GM12864 (cell line): Measurements from ENCODE around the gene IMMP2L.

Experiments used
- DNase-seq: peaks from one replicate; pipeline ENCODE4 v3.0.0-alpha.2; 2011; ENCODE audit warnings: low read depth
- H3K4me3 ChIP-seq: 2 replicates; pipeline ENCODE4 v1.5.1; 2011; ENCODE audit warnings: mild to moderate bottlenecking, low read depth, low read length, control low read depth
- CTCF ChIP-seq: IDR thresholded peaks from 2 replicates; pipeline ENCODE4 v1.5.1; 2011; ENCODE audit warnings: low read depth, mild to moderate bottlenecking, moderate library complexity, low read length, control low read depth, inconsistent platforms; ENCODE audit errors: missing control alignments

Gene IMMP2L

GRCh38 chr7:110839866-110840265, 722.4 kb downstream of the IMMP2L start:
- no peak overlapping the region for H3K4me3 ChIP-seq
- DNase-seq: no peak
- no peak for TF ChIP-seq CTCF

DNA sequence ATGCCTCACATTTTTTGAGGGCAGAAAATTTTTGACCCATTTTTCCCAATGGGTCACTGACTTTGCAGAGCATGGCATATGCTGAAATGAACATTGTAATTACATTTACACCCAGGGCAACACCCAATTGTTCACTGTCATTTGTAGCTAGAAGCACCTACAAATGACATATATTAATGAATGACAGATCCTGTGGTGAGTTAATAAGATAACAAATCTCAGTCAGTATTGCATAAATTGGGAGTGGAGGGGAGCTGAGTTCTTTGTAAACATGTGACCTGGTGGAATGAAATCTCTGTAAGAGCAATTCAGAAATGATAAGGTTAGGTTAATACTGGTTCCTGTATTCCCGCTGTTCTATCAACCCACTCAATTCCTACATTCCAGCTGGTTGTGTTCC, 726.4 kb downstream of the IMMP2L start:
- DNase-seq: no peak
- no peak overlapping the region for H3K4me3 ChIP-seq
- TF ChIP-seq CTCF: no peak

DNA sequence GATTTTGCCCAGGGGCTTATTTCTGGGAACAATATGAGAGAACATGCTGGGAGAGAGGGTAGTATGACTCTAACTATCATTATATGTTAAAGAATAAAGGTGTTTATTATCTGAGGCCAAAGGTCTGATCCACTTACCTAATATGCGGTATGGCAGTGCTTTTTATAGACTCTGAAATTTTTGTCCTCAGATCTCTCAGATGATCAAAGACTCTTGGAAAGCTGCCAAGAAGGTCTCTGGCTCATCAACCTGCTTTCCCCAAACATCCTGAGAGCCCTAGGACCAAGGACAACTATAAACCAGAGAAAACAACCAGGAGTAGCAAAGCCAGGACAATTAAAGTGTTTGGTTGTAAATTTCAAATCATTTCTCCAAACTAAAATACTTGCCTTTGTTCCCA, 727.1 kb downstream of the IMMP2L start:
- no peak for TF ChIP-seq CTCF
- DNase-seq: no peak
- no peak overlapping the region for H3K4me3 ChIP-seq

DNA sequence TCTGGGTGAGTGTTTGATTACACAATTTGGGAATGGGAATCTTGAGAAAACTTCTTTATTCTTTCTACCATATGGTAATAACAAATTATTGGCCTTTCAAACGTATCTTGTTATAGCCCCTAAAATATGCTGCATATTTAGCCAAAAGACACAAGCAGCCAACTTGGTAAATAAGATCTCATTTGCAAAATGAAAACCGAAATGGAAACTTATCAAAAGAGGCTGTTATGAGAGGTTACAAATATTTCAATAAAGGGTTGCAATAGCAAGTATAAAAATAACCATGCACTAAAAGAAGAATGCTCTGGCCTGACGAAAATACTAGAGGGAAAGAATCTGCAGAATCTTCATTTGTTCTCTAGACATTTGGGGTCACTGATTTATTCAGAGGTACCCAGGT, 730.9 kb downstream of the IMMP2L start:
- H3K4me3 ChIP-seq: no peak overlapping the region
- no peak for DNase-seq
- no peak for TF ChIP-seq CTCF

- no peak for DNase-seq
- no peak overlapping the region for H3K4me3 ChIP-seq
- no peak for TF ChIP-seq CTCF
Measured at GRCh38 chr7:110830778-110831177, 731.5 kb downstream of the IMMP2L start.

GRCh38 chr7:110827936-110828335, 734.4 kb downstream of the IMMP2L start:
- TF ChIP-seq CTCF: no peak
- H3K4me3 ChIP-seq: no peak overlapping the region
- DNase-seq: no peak

DNA sequence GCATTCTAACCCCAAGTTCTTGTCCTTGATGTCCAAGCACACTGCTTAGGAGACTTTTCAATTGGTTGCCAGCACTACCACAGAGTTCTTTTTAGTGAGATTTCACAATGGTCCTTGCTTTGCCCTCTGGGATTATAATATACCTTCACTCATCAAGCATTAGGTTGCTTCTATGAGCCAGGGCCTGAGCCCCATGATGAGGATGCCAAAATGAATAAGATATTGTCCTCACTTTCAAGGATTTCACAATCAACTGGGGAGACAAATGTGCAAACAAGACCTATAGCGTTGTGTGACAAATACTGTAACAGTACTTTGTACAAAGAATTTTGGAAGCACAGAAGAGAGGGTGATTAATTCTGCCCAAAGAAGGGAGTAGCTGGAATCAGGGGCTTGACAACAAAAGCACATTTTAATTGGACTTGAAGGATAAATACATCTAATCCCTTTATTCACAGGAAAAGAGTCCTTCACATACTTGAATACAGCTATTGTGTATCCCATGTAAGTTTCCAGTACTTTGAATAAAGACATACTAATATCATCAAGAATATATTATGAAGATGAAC, 734.9 kb downstream of the IMMP2L start:
- no peak overlapping the region for H3K4me3 ChIP-seq
- no peak for TF ChIP-seq CTCF
- DNase-seq: no peak
